NCI-H2227 (cell line): ENCODE data around the gene NR4A1.

Experiments used
- DNase-seq: peaks from one replicate; lab custom pipeline; 2025; ENCODE audit not compliant: unreplicated experiment; lab: John Stamatoyannopoulos, UW

The NR4A1 gene

DNA sequence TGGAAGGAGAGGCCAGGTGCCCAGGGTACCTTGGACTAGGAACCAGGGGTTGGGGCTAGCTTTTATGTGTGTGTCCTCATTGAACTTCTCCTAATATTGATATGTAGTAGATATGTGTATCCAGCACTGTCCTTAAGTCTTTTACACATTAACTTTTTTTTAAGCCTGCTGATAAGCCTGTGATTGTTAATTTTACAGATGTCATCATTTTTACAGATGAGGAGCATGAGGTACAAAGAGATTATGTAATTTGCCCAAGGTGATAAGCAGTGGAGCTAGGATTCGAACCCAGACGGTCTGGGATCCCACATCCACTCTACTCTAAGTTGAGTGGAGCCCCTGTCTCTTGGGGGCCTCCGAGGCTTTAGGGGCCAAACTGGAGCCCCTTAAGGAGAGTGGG is 10.2 kb upstream of the NR4A1 start:
- no peak for DNase-seq

DNA sequence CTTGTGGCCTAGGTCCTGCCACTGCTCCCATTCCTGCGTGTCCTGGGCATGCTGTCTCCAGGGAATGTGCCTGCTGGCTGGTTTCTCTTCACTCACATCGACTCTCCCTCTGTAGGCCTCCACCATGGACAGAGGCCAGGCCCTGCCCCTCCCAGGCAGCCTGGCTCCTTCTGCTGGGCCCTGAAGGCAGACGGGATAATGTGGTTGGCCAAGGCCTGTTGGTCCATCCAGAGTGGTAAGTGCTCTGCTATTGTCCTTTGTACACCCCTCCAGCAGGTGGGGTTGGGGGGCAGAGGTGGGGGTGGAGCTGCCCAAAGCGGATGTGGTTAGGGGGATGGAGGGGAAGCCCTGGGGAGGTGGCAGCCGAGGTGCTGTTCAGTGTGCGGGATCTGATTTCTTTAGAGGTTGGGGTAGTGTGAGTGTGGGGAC is 9.5 kb upstream of the NR4A1 start:
- no peak for DNase-seq

DNA sequence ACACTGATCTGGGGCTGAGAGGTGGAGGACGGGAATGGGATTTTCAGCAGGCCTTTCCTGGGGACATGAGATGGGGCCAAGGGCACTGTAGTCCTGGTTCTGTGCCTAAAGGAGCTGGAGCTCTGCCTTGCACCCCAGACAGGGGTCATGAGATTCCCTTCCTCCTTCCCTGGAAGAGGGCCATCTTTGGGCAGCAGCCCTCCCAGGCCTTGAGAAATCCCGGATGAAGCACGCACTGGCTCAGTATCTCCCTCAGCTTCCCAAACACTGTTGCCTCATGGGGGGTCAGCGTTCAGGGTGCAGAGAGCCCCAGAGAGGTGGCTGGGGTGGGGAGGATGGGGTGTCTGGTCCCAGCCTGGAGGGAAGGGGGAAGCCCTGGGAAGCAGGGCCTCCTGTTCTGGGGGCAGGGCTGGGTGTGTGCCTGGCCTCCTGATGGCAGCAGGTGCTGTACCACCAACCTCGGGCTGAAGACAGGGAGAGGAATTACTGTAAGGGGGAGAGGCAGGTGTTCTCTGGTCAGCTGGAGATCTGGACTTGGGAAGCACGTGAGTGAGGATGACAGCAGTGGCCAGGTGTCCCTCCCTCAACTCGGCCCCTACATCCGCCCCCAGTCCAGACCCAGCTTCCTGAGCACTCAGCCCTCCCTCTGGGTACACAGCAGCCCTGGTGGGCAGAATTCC is 8.4 kb upstream of the NR4A1 start:
- no peak for DNase-seq

DNA sequence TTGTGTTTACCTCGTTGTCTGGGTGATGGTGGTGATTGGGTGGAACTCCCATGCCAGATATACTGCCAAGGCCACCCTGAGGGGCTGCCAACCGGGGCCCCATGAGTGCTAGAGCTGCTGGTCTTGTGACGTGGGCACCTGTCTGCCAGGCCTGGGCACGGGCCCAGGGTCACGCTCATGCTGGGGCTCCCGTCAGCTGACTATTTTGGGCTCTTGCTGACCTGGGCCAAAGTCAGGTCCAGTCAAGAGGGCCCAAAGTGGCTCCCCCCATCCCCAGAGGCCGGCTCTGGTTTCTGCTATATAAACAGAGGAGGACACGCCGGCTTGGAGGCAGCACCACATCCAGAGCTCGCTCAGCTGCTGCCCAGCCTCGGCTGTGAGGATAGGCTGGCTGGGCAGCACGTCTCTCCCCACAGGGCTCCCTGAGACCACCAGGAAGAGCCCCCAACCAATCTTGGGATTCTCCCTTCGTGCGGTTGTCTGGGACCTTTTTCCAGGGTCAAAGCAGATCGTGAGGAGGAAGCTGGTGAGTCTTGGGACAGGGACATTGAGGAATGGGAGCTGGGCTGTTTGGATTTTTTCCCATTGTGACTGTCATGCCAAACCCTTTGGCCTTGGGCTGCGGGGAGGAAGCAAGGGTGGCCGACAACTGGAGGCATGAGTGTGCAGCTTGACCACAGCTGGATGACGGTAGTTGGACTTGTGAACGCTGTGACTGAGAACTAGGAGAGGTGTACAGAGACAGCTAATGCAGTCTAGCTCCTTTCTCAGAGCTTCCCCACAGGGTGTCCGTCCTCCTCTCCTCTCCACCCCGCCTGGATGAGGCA is 7.6 kb upstream of the NR4A1 start:
- DNase-seq: no peak

DNA sequence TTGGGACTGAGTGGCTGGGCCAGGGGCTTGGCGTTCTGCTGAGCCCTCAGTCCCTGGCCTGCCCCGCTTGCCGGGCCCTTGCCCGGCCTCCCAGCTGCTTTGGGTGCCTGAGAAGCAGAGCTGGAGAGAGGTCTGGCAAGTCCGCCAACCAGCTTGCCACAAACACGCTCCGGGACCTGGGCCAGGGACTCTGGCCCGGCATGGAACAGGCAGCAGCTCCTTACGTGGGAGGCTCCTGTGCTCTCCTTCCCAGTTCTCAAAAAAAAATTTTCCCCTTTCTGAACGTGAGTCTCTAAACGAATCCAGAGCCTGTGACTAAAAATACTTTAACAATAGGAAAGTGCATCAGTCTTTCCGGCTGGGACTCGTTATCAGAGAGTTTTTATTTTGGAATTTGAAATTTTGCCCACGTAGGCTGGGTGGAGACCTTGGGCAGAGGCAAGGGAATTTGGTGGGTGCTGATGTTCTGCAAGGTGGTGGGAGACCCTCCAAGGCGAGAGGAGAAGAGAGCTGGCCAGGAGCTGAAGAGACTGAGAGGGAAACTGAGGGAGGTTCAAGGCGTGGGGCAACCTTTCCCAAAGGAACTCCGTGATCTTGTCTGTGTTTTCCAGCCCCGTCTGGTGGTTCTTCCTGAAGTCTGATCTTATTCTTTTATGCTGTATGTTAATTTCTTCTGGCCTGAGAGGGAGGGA is 6.8 kb upstream of the NR4A1 start:
- no peak for DNase-seq

DNA sequence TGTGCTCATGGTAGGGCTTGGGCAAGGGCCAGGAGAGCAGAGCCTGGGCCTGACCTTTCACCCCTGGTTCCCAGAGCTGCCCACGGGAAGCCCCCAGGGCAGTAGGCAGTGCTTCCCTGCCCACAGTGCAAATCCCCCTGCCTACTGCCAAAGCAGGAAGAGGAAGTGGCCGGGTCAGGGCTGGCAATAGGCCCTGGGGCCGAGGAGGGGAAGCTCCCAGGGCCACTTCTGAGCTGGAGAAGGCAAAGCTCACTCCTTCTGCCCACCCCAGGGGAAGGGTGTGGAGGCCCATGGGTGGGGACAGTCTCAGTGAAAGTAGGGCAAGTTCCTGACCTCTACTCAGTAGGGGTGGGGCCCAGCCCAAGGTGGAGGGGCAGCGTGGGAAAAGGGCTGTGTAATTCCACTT is 5.4 kb upstream of the NR4A1 start:
- no peak for DNase-seq

DNA sequence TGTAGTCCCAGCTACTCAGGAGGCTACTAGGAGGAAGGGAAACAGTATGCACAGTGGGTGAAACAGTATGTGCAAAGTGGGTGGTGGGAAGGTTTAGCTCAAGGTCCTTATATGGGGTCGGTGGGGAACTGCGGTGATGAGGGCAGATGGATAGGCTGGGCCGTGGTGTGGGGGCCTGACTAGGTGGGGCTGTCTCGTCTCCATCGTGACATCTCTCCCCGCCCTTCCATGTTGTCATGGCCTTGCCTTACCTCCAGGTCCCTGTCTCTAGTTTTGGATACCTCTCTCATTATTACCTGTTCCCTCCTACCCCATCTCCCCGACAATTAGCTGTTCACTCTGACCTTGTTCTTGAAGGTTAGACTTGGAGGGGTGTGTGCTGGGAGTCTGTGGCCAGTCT is 4.4 kb upstream of the NR4A1 start:
- no peak for DNase-seq

DNA sequence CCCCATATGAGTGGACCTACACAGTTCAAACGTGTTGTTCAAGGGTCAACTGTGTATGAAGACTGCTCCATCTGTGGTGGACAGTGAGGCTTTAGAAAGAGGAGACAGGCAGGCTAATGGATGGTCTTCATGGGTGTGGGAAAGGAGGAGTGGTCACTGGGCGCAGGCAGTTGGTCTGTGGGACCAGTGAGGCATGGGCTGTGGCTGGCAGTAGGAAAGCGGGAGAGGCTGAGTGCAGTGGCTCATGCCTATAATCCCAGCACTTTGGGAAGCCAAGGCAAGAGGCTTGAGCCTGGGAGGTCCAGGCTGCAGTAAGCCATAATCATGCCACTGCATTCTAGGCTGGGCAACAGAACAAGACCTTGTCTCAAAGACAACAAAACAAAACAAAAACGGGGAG is 2.0 kb upstream of the NR4A1 start:
- DNase-seq: no peak

DNA sequence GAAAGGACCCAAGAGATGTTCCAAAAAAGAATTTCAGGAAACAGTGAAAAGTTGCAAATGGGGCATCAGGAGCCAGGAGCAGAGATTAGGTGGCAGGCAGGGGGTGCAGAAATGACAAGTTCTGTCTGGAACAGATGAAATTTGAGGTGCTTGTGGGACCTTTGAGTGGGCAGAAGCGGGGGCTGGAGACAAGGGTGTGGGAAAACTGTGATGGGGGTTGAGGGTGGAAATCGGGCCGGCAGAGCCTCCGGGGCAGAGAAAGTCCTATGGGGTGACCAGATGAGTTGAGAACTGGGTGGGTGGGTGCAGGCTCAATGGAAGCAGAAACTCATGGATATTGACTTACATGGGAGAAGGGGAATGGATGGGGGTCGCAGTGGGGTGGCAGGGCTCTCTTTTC is 1.6 kb upstream of the NR4A1 start:
- DNase-seq: no peak

DNA sequence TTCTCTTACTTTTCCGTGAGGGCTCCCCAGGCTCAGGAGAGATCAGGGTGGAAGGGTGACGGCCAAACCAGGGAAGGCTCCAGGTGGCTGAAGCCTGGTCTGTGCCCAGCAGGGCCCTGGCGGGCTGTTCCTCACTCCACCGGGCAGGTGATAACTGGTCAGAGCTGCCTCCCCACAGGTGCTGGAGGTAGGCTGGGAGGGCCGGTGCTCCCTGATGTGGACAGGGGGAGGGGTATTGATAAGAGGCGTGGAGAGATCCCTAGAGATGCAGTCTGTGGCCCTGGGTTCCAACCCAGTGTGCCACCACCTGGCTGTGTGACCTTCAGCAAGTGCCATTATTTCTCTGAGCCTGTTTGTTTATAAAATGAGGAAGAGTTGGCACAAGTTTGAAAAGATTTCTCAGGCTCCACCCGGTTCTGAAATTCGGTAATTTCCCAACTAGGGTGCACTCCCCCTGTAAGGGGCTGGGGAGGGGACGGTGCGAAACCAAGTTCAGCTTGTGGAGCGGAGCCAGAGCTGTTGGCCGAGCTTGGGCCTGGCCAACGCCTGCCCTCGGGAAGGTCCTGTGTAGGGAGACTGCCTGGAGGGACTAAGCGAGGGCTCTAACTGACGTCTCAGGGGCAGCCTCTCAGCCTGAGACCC is 1.0 kb upstream of the NR4A1 start:
- DNase-seq: no peak

DNA sequence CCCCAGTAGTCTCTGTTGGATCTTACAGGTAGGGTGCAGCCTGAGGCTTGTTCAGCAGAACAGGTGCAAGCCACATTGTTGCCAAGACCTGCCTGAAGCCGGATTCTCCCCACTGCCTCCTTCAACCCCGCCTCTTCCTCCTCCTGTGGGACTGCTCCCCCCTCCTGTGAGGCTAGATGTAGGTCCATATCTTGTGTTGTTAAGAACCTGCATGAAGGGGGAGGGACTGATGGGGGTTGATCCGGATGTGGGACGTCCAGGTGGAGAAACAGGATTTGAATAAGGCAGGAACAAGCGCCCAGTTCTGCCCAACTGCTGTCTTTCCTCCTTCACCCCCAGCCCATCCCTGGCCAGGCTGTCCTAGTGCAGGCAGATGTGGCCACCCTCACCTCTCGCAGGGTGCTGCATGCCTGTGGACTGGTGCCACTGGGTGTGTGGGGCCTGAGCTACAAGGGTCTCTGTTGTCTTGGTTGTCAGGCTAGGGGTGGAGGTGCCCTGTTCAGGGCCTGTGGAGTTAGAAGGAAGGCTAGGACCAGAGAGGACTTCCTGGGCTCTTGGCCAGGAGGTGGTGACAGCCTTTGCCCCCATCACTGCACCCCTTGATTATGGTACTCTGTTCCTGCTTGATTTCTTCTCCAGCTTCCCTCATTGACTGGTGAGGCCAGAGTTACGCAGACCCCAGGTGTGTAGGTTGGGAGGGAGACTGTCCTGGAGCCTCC is 1.4 kb downstream of the NR4A1 start:
- DNase-seq: no peak

DNA sequence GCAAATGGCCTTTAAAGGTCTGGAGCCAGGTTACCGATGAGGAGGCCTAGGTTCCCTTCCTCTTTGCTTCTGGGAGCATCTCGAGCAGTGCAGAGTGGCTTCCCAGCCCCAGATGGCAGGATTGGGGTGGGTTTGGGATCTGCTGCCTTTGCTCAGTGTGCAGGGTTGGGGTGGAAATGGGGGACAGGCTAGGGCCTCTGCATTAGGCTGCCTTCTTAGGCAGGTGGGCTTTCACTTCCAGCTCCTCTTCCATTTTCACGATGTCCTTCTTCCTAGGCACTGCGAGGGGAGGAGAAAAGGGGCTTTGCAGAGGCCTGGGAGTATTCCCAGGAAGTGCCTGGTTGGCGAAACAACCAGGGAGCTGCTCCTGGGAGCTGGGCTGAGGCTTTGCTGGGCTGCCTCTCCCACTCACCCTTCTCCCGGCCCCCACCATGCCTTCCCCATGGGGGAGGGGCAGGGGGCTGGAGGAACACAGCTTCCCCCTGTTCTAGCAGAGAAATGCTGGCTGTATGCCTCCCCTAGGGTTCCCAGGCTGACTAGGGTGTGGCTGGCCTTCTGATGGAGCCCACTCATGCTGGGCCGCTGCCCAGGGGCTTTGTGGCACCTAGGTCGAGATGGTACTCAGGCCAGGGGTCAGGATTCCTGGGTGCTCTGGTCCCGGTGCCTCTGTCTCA is 2.4 kb downstream of the NR4A1 start:
- DNase-seq: no peak

DNA sequence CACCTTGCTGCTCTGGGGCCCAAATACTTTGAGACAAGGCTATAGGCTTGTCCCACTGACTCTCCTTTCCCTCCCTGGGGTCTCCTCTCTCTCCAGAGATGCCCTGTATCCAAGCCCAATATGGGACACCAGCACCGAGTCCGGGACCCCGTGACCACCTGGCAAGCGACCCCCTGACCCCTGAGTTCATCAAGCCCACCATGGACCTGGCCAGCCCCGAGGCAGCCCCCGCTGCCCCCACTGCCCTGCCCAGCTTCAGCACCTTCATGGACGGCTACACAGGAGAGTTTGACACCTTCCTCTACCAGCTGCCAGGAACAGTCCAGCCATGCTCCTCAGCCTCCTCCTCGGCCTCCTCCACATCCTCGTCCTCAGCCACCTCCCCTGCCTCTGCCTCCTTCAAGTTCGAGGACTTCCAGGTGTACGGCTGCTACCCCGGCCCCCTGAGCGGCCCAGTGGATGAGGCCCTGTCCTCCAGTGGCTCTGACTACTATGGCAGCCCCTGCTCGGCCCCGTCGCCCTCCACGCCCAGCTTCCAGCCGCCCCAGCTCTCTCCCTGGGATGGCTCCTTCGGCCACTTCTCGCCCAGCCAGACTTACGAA is 3.1 kb downstream of the NR4A1 start:
- no peak for DNase-seq

DNA sequence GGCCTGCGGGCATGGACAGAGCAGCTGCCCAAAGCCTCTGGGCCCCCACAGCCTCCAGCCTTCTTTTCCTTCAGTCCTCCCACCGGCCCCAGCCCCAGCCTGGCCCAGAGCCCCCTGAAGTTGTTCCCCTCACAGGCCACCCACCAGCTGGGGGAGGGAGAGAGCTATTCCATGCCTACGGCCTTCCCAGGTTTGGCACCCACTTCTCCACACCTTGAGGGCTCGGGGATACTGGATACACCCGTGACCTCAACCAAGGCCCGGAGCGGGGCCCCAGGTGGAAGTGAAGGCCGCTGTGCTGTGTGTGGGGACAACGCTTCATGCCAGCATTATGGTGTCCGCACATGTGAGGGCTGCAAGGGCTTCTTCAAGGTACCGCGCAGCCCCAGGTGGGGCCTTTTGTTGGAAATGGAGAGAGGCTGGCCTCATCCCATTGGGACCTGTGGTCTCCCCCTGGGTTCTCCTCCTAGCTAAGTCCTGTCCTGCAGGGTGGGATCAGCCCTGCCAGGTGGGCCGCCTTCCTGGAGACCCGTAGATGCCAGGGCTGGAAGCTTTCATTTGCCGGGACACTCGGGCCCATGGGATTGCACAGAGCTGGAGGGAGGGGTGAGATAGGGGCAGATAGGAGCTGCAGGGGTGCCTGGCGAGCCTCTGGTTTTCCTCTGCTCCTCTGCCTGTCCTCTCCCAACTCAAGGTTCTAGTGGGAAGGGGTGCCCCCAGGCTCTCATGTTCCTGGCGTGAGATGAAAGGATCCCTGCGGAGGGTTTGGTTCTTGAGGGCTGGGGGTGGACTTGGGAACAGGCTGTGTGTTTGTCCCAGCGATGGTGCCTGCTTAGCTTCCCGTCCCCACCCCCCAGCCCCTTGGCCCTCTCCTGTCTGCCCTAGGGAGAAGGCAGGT is 3.8 kb downstream of the NR4A1 start:
- DNase-seq: no peak

DNA sequence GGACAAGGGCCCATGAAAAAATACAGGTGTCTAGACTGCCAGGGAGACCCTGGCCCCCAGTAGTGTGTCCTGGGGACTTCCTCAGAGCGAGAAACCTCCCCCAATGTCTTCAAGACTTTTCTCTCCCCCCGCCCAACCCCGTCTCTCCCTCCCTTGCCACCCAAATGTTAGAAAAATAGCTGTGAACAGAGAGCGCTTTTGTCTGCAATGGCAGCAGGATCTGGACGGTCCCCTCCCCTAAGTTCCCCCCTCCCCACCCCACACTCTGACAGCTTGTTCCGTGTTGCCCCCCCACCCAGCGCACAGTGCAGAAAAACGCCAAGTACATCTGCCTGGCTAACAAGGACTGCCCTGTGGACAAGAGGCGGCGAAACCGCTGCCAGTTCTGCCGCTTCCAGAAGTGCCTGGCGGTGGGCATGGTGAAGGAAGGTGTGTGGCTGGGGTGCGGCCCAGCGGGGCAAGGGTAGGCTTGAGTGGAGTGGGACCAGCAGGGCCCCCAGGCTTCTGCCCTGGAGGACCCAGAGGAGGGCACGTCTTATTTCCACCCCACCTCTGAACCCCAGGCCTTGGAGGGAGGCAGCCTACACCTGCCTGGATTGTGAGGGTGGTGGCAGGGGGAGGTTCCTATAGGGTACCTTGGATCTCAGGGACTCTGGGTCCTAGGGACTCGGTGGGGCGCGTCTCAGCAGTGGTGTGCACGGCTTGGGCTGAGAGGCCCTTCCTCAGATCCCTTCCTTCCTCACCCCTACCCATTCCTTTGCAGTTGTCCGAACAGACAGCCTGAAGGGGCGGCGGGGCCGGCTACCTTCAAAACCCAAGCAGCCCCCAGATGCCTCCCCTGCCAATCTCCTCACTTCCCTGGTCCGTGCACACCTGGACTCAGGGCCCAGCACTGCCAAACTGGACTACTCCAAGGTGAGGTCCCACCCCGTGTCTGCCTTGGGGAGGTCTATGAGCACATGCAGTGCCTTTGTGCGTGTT is 4.8 kb downstream of the NR4A1 start:
- no peak for DNase-seq

DNA sequence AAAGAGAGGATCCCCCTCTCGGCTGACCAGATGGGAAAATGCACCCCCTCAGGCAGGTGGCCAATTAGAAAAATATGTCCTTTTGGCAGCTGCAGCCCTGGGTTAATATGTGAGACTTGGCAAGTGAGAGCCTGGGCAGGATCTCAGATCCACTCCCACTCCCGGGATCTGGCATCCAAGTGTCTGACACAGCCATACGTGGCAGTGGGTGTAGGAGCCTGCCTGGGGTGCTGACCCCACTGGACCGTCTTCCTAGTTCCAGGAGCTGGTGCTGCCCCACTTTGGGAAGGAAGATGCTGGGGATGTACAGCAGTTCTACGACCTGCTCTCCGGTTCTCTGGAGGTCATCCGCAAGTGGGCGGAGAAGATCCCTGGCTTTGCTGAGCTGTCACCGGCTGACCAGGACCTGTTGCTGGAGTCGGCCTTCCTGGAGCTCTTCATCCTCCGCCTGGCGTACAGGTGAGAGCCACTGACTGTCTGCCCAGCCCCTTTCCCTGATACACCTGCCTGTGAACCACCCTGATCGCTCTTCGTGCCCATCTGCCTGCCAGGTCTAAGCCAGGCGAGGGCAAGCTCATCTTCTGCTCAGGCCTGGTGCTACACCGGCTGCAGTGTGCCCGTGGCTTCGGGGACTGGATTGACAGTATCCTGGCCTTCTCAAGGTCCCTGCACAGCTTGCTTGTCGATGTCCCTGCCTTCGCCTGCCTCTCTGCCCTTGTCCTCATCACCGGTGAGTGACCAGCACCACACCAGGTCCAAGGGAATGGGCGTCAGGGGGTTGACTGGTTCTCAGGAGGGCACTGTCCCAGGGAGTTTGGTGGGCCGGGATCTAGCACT is 5.8 kb downstream of the NR4A1 start:
- no peak for DNase-seq
